HepG2 (cell line): Measurements from ENCODE around the gene NAT9. TPM values are rescaled to one million over a fixed set of nuclear protein-coding genes. Genes with fewer than 3 reads are reported as not detected.

Experiments
- ATAC-seq: fragments of 200-7000 bp; cut with Tn5 transposase; 3 replicates; pipeline ENCODE4 v1.9.1; 2020; ENCODE audit warnings: mild to moderate bottlenecking, moderate library complexity
- BruUV-seq: library from RNA; stranded (reverse); fragments of 400-500 nt; replicated peaks from 2 replicates; lab custom pipeline; 2021; lab: Mats Ljungman, UMichigan
- CTCF ChIA-PET: fragments of 300-600 bp; formaldehyde crosslinking; extraction: SDS; loops from one replicate; lab custom pipeline; 2021; ENCODE audit warnings: low total read pairs, inconsistent platforms, low intra/inter-chr PET ratio; lab: Yijun Ruan, JAX
- POLR2A ChIA-PET: fragments of 350-600 bp; sonication (Branson Sonifier 250); formaldehyde crosslinking; loops from one replicate; lab custom pipeline; 2020; ENCODE audit warnings: antibody characterized with exemption, inconsistent platforms; lab: Yijun Ruan, JAX
- DNase-seq: peaks from one replicate; pipeline ENCODE4 v3.0.0-alpha.2; 2015; ENCODE audit warnings: low spot score
- FAIRE-seq: peaks from 3 replicates; lab custom pipeline; 2011; peaks lifted over from hg19 to GRCh38; lab: Jason Lieb, UNC
- H2AFZ ChIP-seq: one replicate; pipeline ENCODE4 v1.6.1; 2011; ENCODE audit warnings: low read length, inconsistent platforms
- H3K27ac ChIP-seq: fragments of 300-600 bp; 3 replicates; pipeline ENCODE4 v1.8.0; 2011; ENCODE audit warnings: mixed run types, mild to moderate bottlenecking, mixed read lengths, low read length, inconsistent platforms; ENCODE audit not compliant: insufficient read depth; ENCODE audit errors: extremely low read length
- H3K27me3 ChIP-seq, 2 experiments: fragments of 200-600 bp in 1 of 2; 2 replicates in 1 of 2; 3 replicates in 1 of 2; pipeline versions ENCODE4 v1.6.0 to v1.8.0; 2011; ENCODE audit warnings: low read length in 2 of 2, mild to moderate bottlenecking in 2 of 2, moderate library complexity in 2 of 2, inconsistent platforms in 1 of 2; ENCODE audit not compliant: insufficient read depth in 2 of 2, control insufficient read depth in 1 of 2
- H3K36me3 ChIP-seq, 2 experiments: fragments of 200-600 bp in 1 of 2; replicated peaks in 1 of 2; 2 replicates in 1 of 2; 3 replicates in 1 of 2; pipeline versions ENCODE4 v1.5.1 to v1.8.0; 2011; ENCODE audit warnings: low read length in 2 of 2, inconsistent platforms in 1 of 2; ENCODE audit not compliant: insufficient read depth in 2 of 2, control insufficient read depth in 1 of 2
- H3K4me1 ChIP-seq: 2 replicates; pipeline ENCODE4 v1.5.1; 2012; ENCODE audit warnings: low read length, inconsistent platforms; ENCODE audit not compliant: insufficient read depth
- H3K4me2 ChIP-seq: 2 replicates; pipeline ENCODE4 v1.6.0; 2011; ENCODE audit warnings: low read depth, low read length, inconsistent platforms
- H3K4me3 ChIP-seq, 3 experiments: fragments of 200-600 bp in 1 of 3; sonication (generic), shearing (Covaris generic) in 1 of 3; replicated peaks in 1 of 3; 2 replicates each; pipeline ENCODE4 v1.5.1; 2011 to 2016; ENCODE audit warnings: low read length in 3 of 3, inconsistent platforms in 2 of 3, low read depth in 2 of 3, mild to moderate bottlenecking in 2 of 3, control low read depth in 1 of 3, mixed read lengths in 1 of 3; ENCODE audit not compliant: insufficient read depth in 1 of 3
- H3K79me2 ChIP-seq: one replicate; pipeline ENCODE4 v1.6.1; 2011; ENCODE audit warnings: low read length, inconsistent platforms; ENCODE audit not compliant: insufficient read depth
- H3K9ac ChIP-seq: 2 replicates; pipeline ENCODE4 v1.6.0; 2011; ENCODE audit warnings: mild to moderate bottlenecking, low read depth, low read length, inconsistent platforms; ENCODE audit not compliant: insufficient read depth
- H3K9me3 ChIP-seq: 2 replicates; pipeline ENCODE4 v1.5.1; 2012; ENCODE audit warnings: mild to moderate bottlenecking, low read length
- H4K20me1 ChIP-seq: 2 replicates; pipeline ENCODE4 v1.6.0; 2011; ENCODE audit warnings: inconsistent platforms, mild to moderate bottlenecking, low read length, moderate library complexity; ENCODE audit not compliant: insufficient read depth
- ATF7 ChIP-seq, 2 experiments: fragments of 450-650 bp in 1 of 2; sonication (generic) in 1 of 2; formaldehyde crosslinking in 1 of 2; IDR thresholded peaks; 2 replicates each; pipeline versions ENCODE4 v1.4.0 to v1.6.1; 2016 to 2020; ENCODE audit warnings: antibody characterized with exemption in 1 of 2, mild to moderate bottlenecking in 1 of 2, missing genetic modification reagents in 1 of 2
- CREB1 ChIP-seq, 2 experiments: fragments of 450-650 bp in 1 of 2; IDR thresholded peaks; 2 replicates each; pipeline ENCODE4 v1.6.1; 2016 to 2017; ENCODE audit warnings: control low read depth in 1 of 2, mild to moderate bottlenecking in 1 of 2, missing compliant biosample characterization in 1 of 2, missing genetic modification characterization in 1 of 2
- KLF11 ChIP-seq: IDR thresholded peaks from 2 replicates; pipeline ENCODE4 v1.6.1; 2016; ENCODE audit warnings: missing compliant biosample characterization
- PBX2 ChIP-seq: IDR thresholded peaks from 2 replicates; pipeline ENCODE4 v1.6.1; 2016; ENCODE audit warnings: control low read depth
- POGZ ChIP-seq: sonication (generic); formaldehyde crosslinking; IDR thresholded peaks from 2 replicates; pipeline ENCODE4 v1.4.0; 2020; ENCODE audit warnings: mild to moderate bottlenecking, missing genetic modification reagents
- TP53 ChIP-seq: sonication (generic); formaldehyde crosslinking; conservative IDR thresholded peaks from 2 replicates; pipeline ENCODE4 v1.4.0; 2020; ENCODE audit warnings: missing genetic modification reagents
- ZNF121 ChIP-seq: sonication (generic); formaldehyde crosslinking; IDR thresholded peaks from 2 replicates; pipeline ENCODE4 v1.5.0; 2020; ENCODE audit warnings: mild to moderate bottlenecking, missing genetic modification reagents
- ZNF468 ChIP-seq: sonication (generic); formaldehyde crosslinking; IDR thresholded peaks from 2 replicates; pipeline ENCODE4 v1.8.0; 2022; ENCODE audit warnings: mild to moderate bottlenecking, moderate library complexity, missing genetic modification reagents
- WGBS: methylation state at CpG from one replicate; pipeline ENCODE4 v1.1.6; 2017; ENCODE audit warnings: low lambda C conversion rate; 5-methylcytosine and 5-hydroxymethylcytosine counted together
- in situ Hi-C: cut with HindIII; loops from 2 replicates; pipeline ENCODE4 v1.10.0; 2017; ENCODE audit warnings: low pct_unique_long_range_greater_than_20kb; ENCODE audit not compliant: extremely low pct_ligation_motif_present
- intact Hi-C: fragments of 100-400 bp; cut with micrococcal nuclease; formaldehyde crosslinking; loops from one replicate; pipeline ENCODE4 v1.10.0; 2022; ENCODE audit not compliant: unreplicated experiment
- polyA plus RNA-seq, 8 experiments: library from polyadenylated mRNA; depleted of rRNA in 3 of 8; stranded (reverse) in 7 of 8; unstranded in 1 of 8; fragments of >200 nt; fragmentation: Illumina TruSeq in 4 of 8; extraction: Trizol in 4 of 8; gene quantifications; 2 replicates each; pipeline versions ENCODE4 v1.2.1 to v1.2.3, GENCODE V29; 2011 to 2016; ENCODE audit warnings: low read depth in 4 of 8, missing spikeins in 1 of 8, mixed read lengths in 1 of 8; ENCODE audit not compliant: insufficient read depth in 1 of 8
- total RNA-seq, 5 experiments: library from RNA; depleted of rRNA; stranded (reverse); fragments of >200 nt; fragmentation: Illumina TruSeq; extraction: Trizol; gene quantifications; 2 replicates each; pipeline ENCODE4 v1.2.3, GENCODE V29; 2016; ENCODE audit warnings: low read depth in 1 of 5
- TF ChIP-seq, protein P1 (sequence below): sonication (generic); formaldehyde crosslinking; conservative IDR thresholded peaks from 2 replicates; pipeline ENCODE4 v1.8.1; 2023; ENCODE audit warnings: missing genetic modification reagents
- TF ChIP-seq, protein P2 (sequence below): sonication (generic); formaldehyde crosslinking; IDR thresholded peaks from 2 replicates; pipeline ENCODE4 v1.4.0; 2020; ENCODE audit warnings: low read depth, missing genetic modification reagents

Gene NAT9
- total and polyA plus RNA-seq, 2 of the 13 experiments (the other 11 are each of a cell fraction or from before 2014, with no cell fraction given): 39.7 to 44.2 TPM

GRCh38 chr17:74743755-74744154, 32.4 kb downstream of the NAT9 start:
- ChIA-PET POLR2A (interaction anchor here (21.5 kb wide), 1 partner anchor 25 kb away, joined by 1459 read pairs; the partner anchor contains the start of gene NAT9), CTCF (interaction anchor here (0.7 to 9.0 kb wide), 7 partner anchors 12 to 121 kb away, joined by 3 to 219 read pairs (median 5); partner anchors contain the start of gene NAT9)
- peaks cover 5 to 25% of the 10 kb centered on the region in 2 experiments; a peak in 2 of 5 replicates for H3K27me3 ChIP-seq
- no peak overlapping the region for H3K27ac ChIP-seq
- TF ChIP-seq PBX2 (no peak), POGZ (CRISPR knock-in tag) (no peak)
- no peak overlapping the region for H3K9ac ChIP-seq
- H3K79me2 ChIP-seq: peaks cover 4% of the 10 kb centered on the region
- FAIRE-seq (no peak), ATAC-seq (no peak), DNase-seq (no peak)
- H4K20me1 ChIP-seq: no peaks in the 10 kb centered on the region
- H3K9me3 ChIP-seq: no peaks in the 10 kb centered on the region
- H3K4me1 ChIP-seq: peaks cover 77% of the 10 kb centered on the region
- H3K4me3 ChIP-seq: no peak overlapping the region
- in situ Hi-C loops: no loop called here
- no peak overlapping the region for H2AFZ ChIP-seq
- no peak overlapping the region for H3K4me2 ChIP-seq
- BruUV-seq: no TSS peak
- 4% methylated on average over 2 of the region's 2 CpGs for WGBS
- no peaks in the 10 kb centered on the region for H3K36me3 ChIP-seq
- intact Hi-C loops: loop anchor here (1.0 to 2.0 kb wide), 2 partner anchors 38 to 121 kb away; no protein-coding TSS in a partner anchor

GRCh38 chr17:74742978-74743545, 33.1 kb downstream of the NAT9 start:
- intact Hi-C loops: no loop called here
- POLR2A ChIA-PET: interaction anchor here (0.8 to 1.4 kb wide), 4 partner anchors 7 to 130 kb away, joined by 3 to 6 read pairs (median 4); partner anchors contain the start of gene FDXR
- no peak for ATAC-seq
- TF ChIP-seq, protein P1, sequence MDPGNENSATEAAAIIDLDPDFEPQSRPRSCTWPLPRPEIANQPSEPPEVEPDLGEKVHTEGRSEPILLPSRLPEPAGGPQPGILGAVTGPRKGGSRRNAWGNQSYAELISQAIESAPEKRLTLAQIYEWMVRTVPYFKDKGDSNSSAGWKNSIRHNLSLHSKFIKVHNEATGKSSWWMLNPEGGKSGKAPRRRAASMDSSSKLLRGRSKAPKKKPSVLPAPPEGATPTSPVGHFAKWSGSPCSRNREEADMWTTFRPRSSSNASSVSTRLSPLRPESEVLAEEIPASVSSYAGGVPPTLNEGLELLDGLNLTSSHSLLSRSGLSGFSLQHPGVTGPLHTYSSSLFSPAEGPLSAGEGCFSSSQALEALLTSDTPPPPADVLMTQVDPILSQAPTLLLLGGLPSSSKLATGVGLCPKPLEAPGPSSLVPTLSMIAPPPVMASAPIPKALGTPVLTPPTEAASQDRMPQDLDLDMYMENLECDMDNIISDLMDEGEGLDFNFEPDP: 0 out of 2 replicates have a peak, but pooled peaks have one; percentile 35
- TF ChIP-seq CREB1 (IDR thresholded peaks at IDR 0.05) (peak; percentile 52; the same call in 1 of the 2 replicates), CREB1 (CRISPR knock-in tag; IDR thresholded peaks at IDR 0.05) (no peak), ATF7 (IDR thresholded peaks at IDR 0.05) (peak; percentile 53), ATF7 (CRISPR knock-in tag; IDR thresholded peaks at IDR 0.05) (no peak), KLF11 (CRISPR knock-in tag) (no peak), TP53 (no peak), ZNF468 (CRISPR knock-in tag) (no peak), ZNF121 (CRISPR knock-in tag) (no peak)
- TF ChIP-seq, protein P2, sequence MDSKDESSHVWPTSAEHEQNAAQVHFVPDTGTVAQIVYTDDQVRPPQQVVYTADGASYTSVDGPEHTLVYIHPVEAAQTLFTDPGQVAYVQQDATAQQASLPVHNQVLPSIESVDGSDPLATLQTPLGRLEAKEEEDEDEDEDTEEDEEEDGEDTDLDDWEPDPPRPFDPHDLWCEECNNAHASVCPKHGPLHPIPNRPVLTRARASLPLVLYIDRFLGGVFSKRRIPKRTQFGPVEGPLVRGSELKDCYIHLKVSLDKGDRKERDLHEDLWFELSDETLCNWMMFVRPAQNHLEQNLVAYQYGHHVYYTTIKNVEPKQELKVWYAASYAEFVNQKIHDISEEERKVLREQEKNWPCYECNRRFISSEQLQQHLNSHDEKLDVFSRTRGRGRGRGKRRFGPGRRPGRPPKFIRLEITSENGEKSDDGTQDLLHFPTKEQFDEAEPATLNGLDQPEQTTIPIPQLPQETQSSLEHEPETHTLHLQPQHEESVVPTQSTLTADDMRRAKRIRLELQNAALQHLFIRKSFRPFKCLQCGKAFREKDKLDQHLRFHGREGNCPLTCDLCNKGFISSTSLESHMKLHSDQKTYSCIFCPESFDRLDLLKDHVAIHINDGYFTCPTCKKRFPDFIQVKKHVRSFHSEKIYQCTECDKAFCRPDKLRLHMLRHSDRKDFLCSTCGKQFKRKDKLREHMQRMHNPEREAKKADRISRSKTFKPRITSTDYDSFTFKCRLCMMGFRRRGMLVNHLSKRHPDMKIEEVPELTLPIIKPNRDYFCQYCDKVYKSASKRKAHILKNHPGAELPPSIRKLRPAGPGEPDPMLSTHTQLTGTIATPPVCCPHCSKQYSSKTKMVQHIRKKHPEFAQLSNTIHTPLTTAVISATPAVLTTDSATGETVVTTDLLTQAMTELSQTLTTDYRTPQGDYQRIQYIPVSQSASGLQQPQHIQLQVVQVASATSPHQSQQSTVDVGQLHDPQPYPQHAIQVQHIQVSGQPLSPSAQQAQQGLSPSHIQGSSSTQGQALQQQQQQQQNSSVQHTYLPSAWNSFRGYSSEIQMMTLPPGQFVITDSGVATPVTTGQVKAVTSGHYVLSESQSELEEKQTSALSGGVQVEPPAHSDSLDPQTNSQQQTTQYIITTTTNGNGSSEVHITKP (CRISPR knock-in tag): no peak

More at GRCh38 chr17:74742978-74743545, 33.1 kb downstream of the NAT9 start:
- Histone ChIP-seq H3K4me1 (peaks cover 84% of the 10 kb centered on the region), H3K27ac (no peak overlapping the region), H3K9ac (no peak overlapping the region), H4K20me1 (no peaks in the 10 kb centered on the region), H3K4me3 (no peak overlapping the region), H3K79me2 (peaks cover 2% of the 10 kb centered on the region), H3K27me3 (peaks cover 5 to 25% of the 10 kb centered on the region in 2 experiments; a peak in 2 of 5 replicates), H3K4me2 (no peak overlapping the region), H3K36me3 (no peaks in the 10 kb centered on the region), H3K9me3 (no peaks in the 10 kb centered on the region), H2AFZ (no peak overlapping the region)
- FAIRE-seq: no peak
- no TSS peak for BruUV-seq
- in situ Hi-C loops: no loop called here
- no peak for DNase-seq
- WGBS: 74% methylated on average over 9 of the region's 9 CpGs
- CTCF ChIA-PET: interaction anchor here (0.6 to 9.0 kb wide), 4 partner anchors 29 to 86 kb away, joined by 3 to 219 read pairs (median 53); partner anchors contain the start of gene NAT9
